ENCODE data around the gene BTBD9.
A peak's percentile ranks its signal among the peaks of the same experiment; 100 is the strongest.

The BTBD9 gene

DNA sequence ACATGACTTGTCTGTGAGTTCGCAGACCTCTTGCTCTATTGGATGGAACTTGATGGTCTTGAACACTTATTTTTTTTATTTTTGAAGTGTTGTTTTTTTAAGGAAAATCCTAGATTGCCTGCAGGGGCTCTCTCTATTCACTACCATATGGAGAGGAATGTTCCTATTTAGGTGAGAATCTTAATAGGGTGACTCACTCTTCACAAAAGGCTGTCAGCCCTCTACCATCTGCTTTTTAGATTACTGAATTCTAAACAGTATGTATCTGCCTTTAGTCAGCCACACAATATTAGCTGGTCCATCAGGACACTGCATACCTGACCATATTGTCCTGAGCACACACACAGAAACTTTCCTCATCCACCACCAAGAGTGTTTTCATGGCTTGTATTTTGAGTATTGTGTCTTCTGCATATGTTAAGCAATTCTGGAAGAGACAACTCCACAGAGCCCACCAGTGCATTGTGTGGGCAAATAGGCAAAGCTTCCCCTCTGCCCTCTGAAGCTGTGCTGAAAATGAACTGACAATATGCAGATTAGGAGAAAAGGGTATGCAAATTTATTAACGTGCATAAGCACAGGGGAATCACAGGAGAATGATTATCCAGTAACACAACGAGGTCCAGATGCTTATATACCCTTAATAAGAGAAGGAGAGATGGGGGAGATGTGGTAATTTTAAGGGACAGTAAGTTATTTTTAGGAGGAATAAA, 6.6 kb upstream of the BTBD9 start:
- H2BK120ac ChIP-seq (ENCODE audit: low read depth, low read length), result no peak overlapping the region
- no peak overlapping the region for H3K56ac ChIP-seq (ENCODE audit: low read length)
- no peak overlapping the region for H3K4me3 ChIP-seq (ENCODE audit: low read length)
- H2BK5ac ChIP-seq (ENCODE audit: low read length), result no peak overlapping the region
- no peak overlapping the region for H3K4me2 ChIP-seq (ENCODE audit: low read length)
- H3K27ac ChIP-seq (ENCODE audit: low read depth, low read length), result no peak overlapping the region
- no peaks in the 10 kb centered on the region for H3K79me1 ChIP-seq (ENCODE audit: low read length)
- no peak overlapping the region for H2AK5ac ChIP-seq (ENCODE audit: low read length)
- no peaks in the 10 kb centered on the region for H3K36me3 ChIP-seq (ENCODE audit: control insufficient read depth, insufficient read depth, low read length)
- no peak overlapping the region for H4K5ac ChIP-seq (ENCODE audit: low read length)
- no CpG with 5 or more reads among the region's 3 CpGs for WGBS (ENCODE audit: extremely low coverage, insufficient coverage, low lambda C conversion rate)
- H3K79me2 ChIP-seq (ENCODE audit: control insufficient read depth, insufficient read depth, low read length), result no peaks in the 10 kb centered on the region
- H3K23ac ChIP-seq (ENCODE audit: low read length), result no peak overlapping the region
- no peak overlapping the region for H2BK15ac ChIP-seq (replicated peaks; ENCODE audit: low read depth)
- no peaks in the 10 kb centered on the region for H3K27me3 ChIP-seq (ENCODE audit: insufficient read depth, low read length, poor library complexity)
- H3K4me1 ChIP-seq (ENCODE audit: control insufficient read depth, low read depth, low read length), result peaks cover 4% of the 10 kb centered on the region
- H3K18ac ChIP-seq (ENCODE audit: low read length), result no peak overlapping the region
- H3K9ac ChIP-seq (ENCODE audit: low read length), result no peak overlapping the region
- H4K8ac ChIP-seq (ENCODE audit: low read depth, low read length), result no peak overlapping the region
- H3K4ac ChIP-seq (ENCODE audit: low read depth, low read length), result no peak overlapping the region
- DNase-seq, result peak; percentile 46

DNA sequence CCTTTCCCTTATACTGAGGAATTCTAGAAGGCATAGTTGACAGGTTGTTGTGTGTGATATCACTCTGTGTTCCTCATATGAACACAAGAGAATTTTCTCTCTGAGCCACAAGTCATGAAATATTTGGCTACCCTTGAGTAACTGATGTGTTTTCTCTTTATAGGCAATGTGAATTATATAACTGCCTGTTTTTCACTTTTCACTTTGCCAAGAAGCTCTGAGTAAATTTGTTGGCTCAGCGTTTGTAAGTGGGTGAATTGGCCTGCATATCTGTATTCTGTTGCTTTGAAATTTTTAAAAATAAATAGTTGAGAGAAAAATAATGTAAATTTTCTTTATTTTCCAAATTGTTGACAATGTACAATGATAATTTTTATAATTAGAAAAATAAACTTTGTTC, 5.2 kb upstream of the BTBD9 start:
- Histone ChIP-seq H4K5ac (ENCODE audit: low read length) (no peak overlapping the region), H3K4me2 (ENCODE audit: low read length) (no peak overlapping the region), H2BK15ac (replicated peaks; ENCODE audit: low read depth) (no peak overlapping the region), H3K4me1 (ENCODE audit: control insufficient read depth, low read depth, low read length) (peaks cover 4% of the 10 kb centered on the region), H2BK120ac (ENCODE audit: low read depth, low read length) (no peak overlapping the region), H3K23ac (ENCODE audit: low read length) (no peak overlapping the region), H2BK5ac (ENCODE audit: low read length) (no peak overlapping the region), H3K18ac (ENCODE audit: low read length) (no peak overlapping the region), H3K36me3 (ENCODE audit: control insufficient read depth, insufficient read depth, low read length) (no peaks in the 10 kb centered on the region), H3K56ac (ENCODE audit: low read length) (no peak overlapping the region), H3K27me3 (ENCODE audit: insufficient read depth, low read length, poor library complexity) (no peaks in the 10 kb centered on the region), H3K4me3 (ENCODE audit: low read length) (no peak overlapping the region), H3K79me2 (ENCODE audit: control insufficient read depth, insufficient read depth, low read length) (no peaks in the 10 kb centered on the region), H2AK5ac (ENCODE audit: low read length) (no peak overlapping the region), H3K4ac (ENCODE audit: low read depth, low read length) (no peak overlapping the region), H3K9ac (ENCODE audit: low read length) (no peak overlapping the region), H3K79me1 (ENCODE audit: low read length) (no peaks in the 10 kb centered on the region), H3K27ac (ENCODE audit: low read depth, low read length) (no peak overlapping the region), H4K8ac (ENCODE audit: low read depth, low read length) (no peak overlapping the region)
- WGBS (ENCODE audit: extremely low coverage, insufficient coverage, low lambda C conversion rate), result no CpG with 5 or more reads among the region's 1 CpG
- no peak for DNase-seq

DNA sequence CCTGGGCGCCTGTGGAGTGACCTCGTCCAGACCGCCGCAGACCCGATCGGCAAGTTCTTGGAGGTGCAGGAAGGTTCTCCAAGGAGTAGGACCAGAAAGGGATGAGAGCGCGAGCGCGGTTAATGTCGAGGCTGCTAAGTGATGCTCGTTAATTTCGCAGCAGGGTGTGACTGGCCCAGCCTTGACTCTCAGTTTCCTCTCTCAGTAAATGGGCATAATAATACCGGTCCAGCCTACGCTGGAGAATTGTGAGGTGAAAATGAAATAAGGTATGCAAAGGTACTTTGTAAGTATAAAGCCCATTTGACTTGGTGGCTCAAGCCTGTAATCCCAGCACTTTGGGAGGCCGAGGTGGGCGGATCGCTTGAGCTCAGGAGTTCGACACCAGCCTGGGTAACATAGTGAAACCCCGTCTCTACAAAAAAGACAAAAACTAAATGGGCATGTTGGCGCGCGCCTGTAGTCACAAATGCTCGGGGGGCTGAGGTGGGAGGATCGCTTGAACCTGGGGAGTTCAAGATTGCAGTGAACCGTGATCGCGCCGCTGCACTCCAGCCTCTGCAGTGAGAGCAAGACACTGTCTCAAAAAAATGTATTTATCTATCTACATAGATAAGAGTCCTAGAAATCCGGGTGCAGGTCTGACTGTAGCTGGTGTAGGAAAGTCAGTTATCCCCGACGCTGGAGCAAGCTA, 634 bp upstream of the BTBD9 start:
- peak overlapping the region; percentile 30 for H3K23ac ChIP-seq (ENCODE audit: low read length)
- H3K4me3 ChIP-seq (ENCODE audit: low read length), result peak overlapping the region; percentile 84
- peak overlapping the region; percentile 77 for H3K9ac ChIP-seq (ENCODE audit: low read length)
- H2BK15ac ChIP-seq (replicated peaks; ENCODE audit: low read depth), result no peak overlapping the region
- no peak overlapping the region for H3K27ac ChIP-seq (ENCODE audit: low read depth, low read length)
- no CpG with 5 or more reads among the region's 32 CpGs for WGBS (ENCODE audit: extremely low coverage, insufficient coverage, low lambda C conversion rate)
- H2BK5ac ChIP-seq (ENCODE audit: low read length), result no peak overlapping the region
- no peaks in the 10 kb centered on the region for H3K79me2 ChIP-seq (ENCODE audit: control insufficient read depth, insufficient read depth, low read length)
- no peak overlapping the region for H4K8ac ChIP-seq (ENCODE audit: low read depth, low read length)
- DNase-seq, result no peak
- H4K5ac ChIP-seq (ENCODE audit: low read length), result no peak overlapping the region
- H3K4ac ChIP-seq (ENCODE audit: low read depth, low read length), result no peak overlapping the region
- no peak overlapping the region for H2AK5ac ChIP-seq (ENCODE audit: low read length)
- H3K79me1 ChIP-seq (ENCODE audit: low read length), result no peaks in the 10 kb centered on the region
- peak overlapping the region; percentile 97 for H3K56ac ChIP-seq (ENCODE audit: low read length)
- H3K27me3 ChIP-seq (ENCODE audit: insufficient read depth, low read length, poor library complexity), result no peaks in the 10 kb centered on the region
- H3K36me3 ChIP-seq (ENCODE audit: control insufficient read depth, insufficient read depth, low read length), result no peaks in the 10 kb centered on the region
- H3K4me1 ChIP-seq (ENCODE audit: control insufficient read depth, low read depth, low read length), result no peaks in the 10 kb centered on the region
- no peak overlapping the region for H2BK120ac ChIP-seq (ENCODE audit: low read depth, low read length)
- H3K18ac ChIP-seq (ENCODE audit: low read length), result no peak overlapping the region
- peak overlapping the region; percentile 92 for H3K4me2 ChIP-seq (ENCODE audit: low read length)

DNA sequence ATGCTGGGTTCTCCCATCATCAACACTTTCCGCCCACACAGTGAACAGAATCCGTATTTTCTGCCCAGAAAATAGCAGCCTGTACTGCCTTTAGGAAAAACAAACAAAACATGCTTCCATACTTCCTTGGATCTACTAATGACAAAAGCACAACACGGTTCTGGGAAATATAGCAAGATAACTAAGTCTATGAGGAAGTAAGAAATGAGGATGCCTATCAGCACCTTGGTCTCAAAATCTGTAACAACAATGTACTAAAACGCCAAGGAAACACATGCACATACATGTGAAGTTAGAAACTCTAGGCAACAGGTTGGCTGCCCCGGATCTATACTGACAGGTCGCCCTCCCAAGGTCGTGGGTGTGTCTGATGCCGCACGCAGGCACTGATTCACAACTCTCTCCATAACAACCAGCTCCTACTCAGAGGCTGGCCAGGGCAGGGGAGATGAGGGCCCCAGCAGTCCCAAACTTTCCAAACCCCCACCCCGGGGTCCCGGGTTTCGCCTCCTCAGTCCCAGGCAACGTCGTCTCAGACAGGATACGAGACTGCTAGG, 710 bp downstream of the BTBD9 start:
- no peak overlapping the region for H4K8ac ChIP-seq (ENCODE audit: low read depth, low read length)
- H3K79me2 ChIP-seq (ENCODE audit: control insufficient read depth, insufficient read depth, low read length), result no peaks in the 10 kb centered on the region
- peak overlapping the region; percentile 84 for H3K4me3 ChIP-seq (ENCODE audit: low read length)
- no peaks in the 10 kb centered on the region for H3K79me1 ChIP-seq (ENCODE audit: low read length)
- no CpG with 5 or more reads among the region's 15 CpGs for WGBS (ENCODE audit: extremely low coverage, insufficient coverage, low lambda C conversion rate)
- DNase-seq, result no peak
- H3K9ac ChIP-seq (ENCODE audit: low read length), result peak overlapping the region; percentile 69
- H4K5ac ChIP-seq (ENCODE audit: low read length), result no peak overlapping the region
- H3K4me2 ChIP-seq (ENCODE audit: low read length), result peak overlapping the region; percentile 49
- no peaks in the 10 kb centered on the region for H3K27me3 ChIP-seq (ENCODE audit: insufficient read depth, low read length, poor library complexity)
- no peak overlapping the region for H2BK15ac ChIP-seq (replicated peaks; ENCODE audit: low read depth)
- peak overlapping the region; percentile 97 for H3K56ac ChIP-seq (ENCODE audit: low read length)
- H2BK5ac ChIP-seq (ENCODE audit: low read length), result no peak overlapping the region
- no peaks in the 10 kb centered on the region for H3K4me1 ChIP-seq (ENCODE audit: control insufficient read depth, low read depth, low read length)
- H3K4ac ChIP-seq (ENCODE audit: low read depth, low read length), result peak overlapping the region; percentile 17
- H2BK120ac ChIP-seq (ENCODE audit: low read depth, low read length), result no peak overlapping the region
- H3K36me3 ChIP-seq (ENCODE audit: control insufficient read depth, insufficient read depth, low read length), result no peaks in the 10 kb centered on the region
- H3K18ac ChIP-seq (ENCODE audit: low read length), result peak overlapping the region; percentile 75
- no peak overlapping the region for H3K23ac ChIP-seq (ENCODE audit: low read length)
- H3K27ac ChIP-seq (ENCODE audit: low read depth, low read length), result no peak overlapping the region
- H2AK5ac ChIP-seq (ENCODE audit: low read length), result no peak overlapping the region

DNA sequence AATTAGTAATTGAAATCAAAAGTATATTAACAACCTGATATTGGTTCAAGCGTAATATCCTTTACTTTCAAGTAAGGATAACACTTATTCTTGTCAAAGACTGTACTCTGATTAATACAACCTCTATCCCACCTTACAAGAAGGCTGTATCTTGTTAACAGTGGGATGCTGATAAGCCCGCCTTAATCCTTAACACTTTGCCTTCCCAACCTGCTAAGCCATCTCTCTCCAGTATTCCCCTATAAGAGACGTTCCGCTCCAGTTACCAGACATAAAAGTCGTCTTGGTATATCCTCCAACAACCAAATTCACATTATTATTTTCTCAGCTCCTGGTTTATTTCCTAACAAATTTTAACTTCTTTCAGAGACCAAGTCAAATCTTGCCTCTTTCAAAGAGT, 2.0 kb downstream of the BTBD9 start:
- no peaks in the 10 kb centered on the region for H3K4me1 ChIP-seq (ENCODE audit: control insufficient read depth, low read depth, low read length)
- no peaks in the 10 kb centered on the region for H3K27me3 ChIP-seq (ENCODE audit: insufficient read depth, low read length, poor library complexity)
- no peak overlapping the region for H3K56ac ChIP-seq (ENCODE audit: low read length)
- no peaks in the 10 kb centered on the region for H3K79me2 ChIP-seq (ENCODE audit: control insufficient read depth, insufficient read depth, low read length)
- no peak overlapping the region for H3K9ac ChIP-seq (ENCODE audit: low read length)
- H3K18ac ChIP-seq (ENCODE audit: low read length), result no peak overlapping the region
- H3K23ac ChIP-seq (ENCODE audit: low read length), result no peak overlapping the region
- no peak overlapping the region for H3K4ac ChIP-seq (ENCODE audit: low read depth, low read length)
- H2BK15ac ChIP-seq (replicated peaks; ENCODE audit: low read depth), result no peak overlapping the region
- peak; percentile 72 for DNase-seq
- no peak overlapping the region for H3K4me2 ChIP-seq (ENCODE audit: low read length)
- no peak overlapping the region for H3K4me3 ChIP-seq (ENCODE audit: low read length)
- 100% methylated on average over 1 of the region's 5 CpGs for WGBS (ENCODE audit: extremely low coverage, insufficient coverage, low lambda C conversion rate)
- H2BK120ac ChIP-seq (ENCODE audit: low read depth, low read length), result no peak overlapping the region
- no peak overlapping the region for H4K5ac ChIP-seq (ENCODE audit: low read length)
- no peak overlapping the region for H2AK5ac ChIP-seq (ENCODE audit: low read length)
- H2BK5ac ChIP-seq (ENCODE audit: low read length), result no peak overlapping the region
- H3K27ac ChIP-seq (ENCODE audit: low read depth, low read length), result no peak overlapping the region
- no peak overlapping the region for H4K8ac ChIP-seq (ENCODE audit: low read depth, low read length)
- H3K79me1 ChIP-seq (ENCODE audit: low read length), result no peaks in the 10 kb centered on the region
- no peaks in the 10 kb centered on the region for H3K36me3 ChIP-seq (ENCODE audit: control insufficient read depth, insufficient read depth, low read length)
